NCI-H82 (cell line): ENCODE data around the gene C2orf81.
"Not testable (repeated sequence)": the region's sequence is repeated elsewhere in the genome, so short reads cannot be mapped to it uniquely, and the experiment has no call there.

Experiments
- DNase-seq: peaks from one replicate; lab custom pipeline; 2025; lab: John Stamatoyannopoulos, UW

C2orf81 gene

DNA sequence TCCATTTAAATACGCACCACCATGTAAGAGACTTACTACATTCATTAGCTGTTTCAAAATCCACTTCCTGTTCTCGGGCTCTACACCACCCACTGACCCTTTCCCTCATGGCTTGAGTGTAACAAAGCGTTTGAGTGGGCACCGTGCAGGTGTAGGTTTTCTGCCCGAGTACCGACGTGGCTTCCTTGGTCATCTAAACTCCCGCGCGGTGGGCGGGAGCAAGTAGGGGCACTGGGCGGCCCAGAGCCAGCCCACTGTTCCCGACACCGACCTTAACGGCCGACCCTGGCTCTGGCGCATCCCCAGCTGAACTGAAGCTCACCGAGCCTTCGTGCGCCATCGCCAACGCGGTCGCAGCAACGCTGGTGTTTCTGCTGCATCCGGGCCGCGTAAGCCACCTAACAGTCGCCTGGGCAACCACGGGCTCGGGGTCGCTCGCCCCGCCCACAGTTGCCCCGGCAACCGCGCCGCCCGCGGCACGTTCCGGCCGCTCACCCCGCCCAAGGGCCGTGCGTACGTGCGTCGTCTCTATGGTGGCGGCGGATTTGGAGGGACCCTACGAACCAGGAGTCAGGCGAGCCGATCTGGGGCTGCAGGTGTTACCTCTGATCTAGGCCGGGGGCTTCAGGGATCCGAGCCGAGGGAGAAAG is at the start of gene C2orf81, which contains the start of gene WDR54:
TSS of gene C2orf81 (minus strand) at position 399 of the 650 bp plus-strand sequence. CDS start at position 340, 59 bp downstream.
TSS of gene WDR54 (plus strand) at position 510 of the 650 bp plus-strand sequence. CDS start 424 bp downstream, outside the sequence.
- peak; percentile 97 for DNase-seq

DNA sequence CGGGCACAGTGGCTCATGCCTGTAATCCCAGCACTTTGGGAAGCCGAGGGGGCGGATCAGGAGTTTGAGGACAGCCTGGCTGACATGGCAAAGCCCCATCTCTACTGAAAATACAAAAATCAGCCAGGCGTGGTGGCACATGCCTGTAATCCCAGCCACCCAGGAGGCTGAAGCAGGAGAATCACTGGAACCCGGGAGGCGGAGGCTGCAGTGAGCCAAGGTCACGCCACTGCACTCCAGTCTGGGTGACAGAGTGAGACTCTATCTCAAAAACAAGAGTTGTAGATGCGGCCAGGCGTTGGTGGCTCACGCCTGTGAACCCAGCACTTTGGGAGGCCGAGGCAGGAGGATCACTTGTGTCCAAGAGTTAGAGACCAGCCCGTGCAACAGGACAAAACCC is 49.3 kb upstream of the C2orf81 start:
- not testable (repeated sequence) for DNase-seq

- no peak for DNase-seq
These were observed 43.0 kb upstream of the C2orf81 start for GRCh38 chr2:74464406-74464805.

GRCh38 chr2:74462786-74463105 is 41.3 kb upstream of the C2orf81 start:
- no peak for DNase-seq

GRCh38 chr2:74462054-74462785 is 40.8 kb upstream of the C2orf81 start:
- no peak for DNase-seq

DNA sequence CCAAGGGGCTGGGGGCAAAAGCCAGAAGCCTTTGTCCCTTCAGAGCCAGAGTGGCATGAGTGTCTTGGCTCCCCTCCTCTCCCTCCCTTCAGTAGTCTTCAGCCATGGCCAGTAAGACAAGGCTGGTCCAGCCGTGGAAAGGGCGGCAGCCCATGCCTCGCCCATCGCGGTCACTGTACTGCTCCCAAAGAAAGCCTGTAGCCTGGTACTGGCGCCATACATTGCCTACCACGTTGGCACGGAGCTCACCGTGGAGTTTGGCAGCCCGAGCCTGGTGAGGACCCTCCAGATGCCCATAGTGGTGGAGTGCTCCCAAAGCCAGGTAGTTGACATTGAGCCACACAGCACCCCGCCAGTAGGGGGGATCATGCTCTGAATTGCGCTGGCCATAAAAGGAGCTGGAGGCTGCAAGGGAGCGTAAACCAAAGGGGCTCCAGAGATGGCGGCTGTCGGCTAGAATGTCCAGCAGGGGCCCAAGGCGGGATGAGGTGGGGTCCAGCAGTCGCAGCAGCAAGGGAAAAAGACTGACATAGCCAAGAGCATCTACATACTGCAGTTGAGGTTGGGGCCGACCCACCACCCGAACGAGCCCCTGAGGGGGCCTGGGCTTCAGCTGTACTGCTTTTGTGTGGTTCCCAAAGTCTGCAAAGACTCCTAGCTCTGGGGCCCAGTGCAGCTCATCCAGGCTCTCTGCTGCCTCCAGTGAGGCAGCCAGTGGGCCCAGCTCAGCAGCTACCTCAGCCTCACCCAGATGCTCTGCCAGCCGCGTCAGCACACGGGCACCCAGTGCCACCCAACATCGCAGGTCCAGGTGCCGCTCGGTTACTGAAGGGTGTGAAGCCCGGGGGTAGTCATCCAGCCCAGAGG is 40.0 kb upstream of the C2orf81 start:
- peak; percentile 47 for DNase-seq

DNA sequence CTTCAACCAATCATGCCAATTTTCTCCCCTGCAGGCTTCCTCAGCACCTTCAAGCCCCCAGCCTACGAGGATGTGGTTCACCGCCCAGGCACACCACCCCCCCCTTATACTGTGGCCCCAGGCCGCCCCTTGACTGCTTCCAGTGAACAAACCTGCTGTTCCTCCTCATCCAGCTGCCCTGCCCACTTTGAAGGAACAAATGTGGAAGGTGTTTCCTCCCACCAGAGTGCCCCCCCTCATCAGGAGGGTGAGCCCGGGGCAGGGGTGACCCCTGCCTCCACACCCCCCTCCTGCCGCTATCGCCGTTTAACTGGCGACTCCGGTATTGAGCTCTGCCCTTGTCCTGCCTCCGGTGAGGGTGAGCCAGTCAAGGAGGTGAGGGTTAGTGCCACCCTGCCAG is 38.8 kb upstream of the C2orf81 start:
- DNase-seq: not testable (repeated sequence)

DNA sequence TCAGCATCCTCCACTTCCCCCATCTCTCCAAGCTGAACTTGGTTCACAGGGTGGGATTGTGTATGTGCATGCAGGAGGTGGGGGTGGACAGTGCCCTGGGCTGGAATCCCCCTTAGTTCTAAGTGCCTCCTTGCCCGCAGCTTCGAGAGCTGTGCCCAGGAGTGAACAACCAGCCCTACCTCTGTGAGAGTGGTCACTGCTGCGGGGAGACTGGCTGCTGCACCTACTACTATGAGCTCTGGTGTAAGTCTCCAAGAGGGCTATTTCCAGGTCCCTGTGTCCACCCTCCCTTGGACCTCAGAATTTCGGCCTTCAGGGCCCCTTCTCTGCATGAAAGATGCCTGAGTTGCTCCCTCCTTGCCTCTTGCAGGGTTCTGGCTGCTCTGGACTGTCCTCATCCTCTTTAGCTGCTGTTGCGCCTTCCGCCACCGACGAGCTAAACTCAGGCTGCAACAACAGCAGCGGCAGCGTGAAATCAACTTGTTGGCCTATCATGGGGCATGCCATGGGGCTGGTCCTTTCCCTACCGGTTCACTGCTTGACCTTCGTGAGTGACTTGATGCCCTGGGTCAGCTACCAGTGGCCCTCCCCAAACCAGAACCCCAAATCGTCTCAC is 38.2 kb upstream of the C2orf81 start:
- not testable (repeated sequence) for DNase-seq

DNA sequence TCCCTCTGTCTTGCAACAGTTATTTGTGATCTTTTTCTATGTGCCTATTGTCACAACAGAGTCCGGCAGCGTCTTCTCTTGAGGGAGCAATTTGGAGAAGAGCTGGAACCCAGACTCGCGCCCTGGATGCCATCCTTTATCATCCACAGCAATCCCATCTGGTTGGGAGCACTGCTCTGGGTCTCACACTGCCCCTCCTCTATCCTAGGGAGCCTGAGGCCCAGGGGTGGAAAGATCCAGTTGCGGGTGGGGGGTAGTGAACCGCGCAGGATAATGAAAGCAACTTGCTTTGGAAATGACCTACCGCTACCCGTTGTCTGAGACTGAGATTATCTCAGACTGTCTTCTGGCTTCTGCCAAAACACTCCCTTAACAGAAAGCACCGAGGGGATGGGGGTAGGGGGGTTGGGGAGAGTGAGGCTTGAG is 37.5 kb upstream of the C2orf81 start:
- no peak for DNase-seq

DNA sequence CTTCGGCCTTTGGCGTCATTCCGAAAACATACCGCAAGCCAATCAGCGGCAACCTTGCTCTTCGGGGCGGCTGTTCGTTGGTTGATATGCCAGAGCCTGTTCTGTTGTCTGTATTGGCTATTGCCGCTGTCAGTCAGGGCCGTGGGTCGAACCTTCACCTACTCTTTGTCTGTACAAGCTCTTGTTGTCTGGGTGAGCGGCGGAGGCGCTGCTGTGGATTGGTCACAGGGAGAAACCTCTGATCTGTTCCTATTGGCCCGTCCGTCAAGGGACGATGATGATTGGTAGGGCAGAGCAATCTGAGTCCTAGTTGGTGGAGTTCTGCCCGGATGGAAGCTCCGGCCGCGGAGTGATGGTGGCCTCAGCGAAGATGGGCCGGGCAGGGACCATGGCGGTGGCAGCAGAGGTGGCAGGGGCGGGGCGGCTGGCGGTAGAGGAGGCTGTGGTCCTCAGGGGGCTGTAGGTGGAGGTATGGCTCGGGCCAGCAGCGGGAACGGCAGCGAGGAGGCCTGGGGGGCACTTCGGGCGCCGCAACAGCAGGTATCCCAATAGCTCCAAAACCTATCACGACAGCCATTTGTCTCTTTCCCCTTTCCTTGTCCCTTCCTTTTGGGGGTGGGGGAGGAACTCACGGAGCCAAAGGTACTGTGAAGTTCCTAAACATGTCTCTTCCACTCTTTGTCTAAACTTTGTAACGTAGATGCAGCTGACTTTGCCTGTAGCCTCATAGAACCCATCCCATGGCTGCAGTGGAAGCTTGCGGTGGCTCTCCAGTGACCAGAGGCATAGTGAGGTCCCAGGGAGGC is 36.9 kb upstream of the C2orf81 start, which contains the start of gene WBP1:
TSS of gene WBP1 (plus strand) at position 307 of the 806 bp plus-strand sequence. CDS start at position 472, 165 bp downstream.
- peak; percentile 100 for DNase-seq

DNA sequence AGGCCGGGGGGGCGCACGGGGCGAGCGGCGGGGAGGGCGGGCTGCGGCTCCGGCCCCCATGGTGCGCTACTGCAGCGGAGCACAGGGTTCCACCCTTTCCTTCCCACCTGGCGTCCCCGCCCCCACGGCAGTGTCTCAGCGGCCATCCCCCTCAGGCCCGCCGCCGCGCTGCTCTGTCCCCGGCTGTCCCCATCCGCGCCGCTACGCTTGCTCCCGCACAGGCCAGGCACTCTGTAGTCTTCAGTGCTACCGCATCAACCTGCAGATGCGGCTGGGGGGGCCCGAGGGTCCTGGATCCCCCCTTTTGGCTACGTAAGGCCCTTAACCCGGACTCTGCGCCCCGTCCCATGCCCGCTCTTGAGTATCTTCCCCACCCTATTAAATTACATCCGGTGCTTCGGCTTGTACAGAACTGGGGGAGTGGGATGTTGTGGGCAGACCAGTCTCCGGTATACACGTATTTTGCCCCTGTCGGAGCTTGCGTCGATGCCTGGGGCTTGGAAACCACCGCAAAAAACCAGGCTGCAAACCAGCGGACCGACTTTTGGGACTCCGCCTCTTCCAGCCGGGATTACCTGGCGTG is 36.2 kb upstream of the C2orf81 start:
- peak; percentile 89 for DNase-seq

DNA sequence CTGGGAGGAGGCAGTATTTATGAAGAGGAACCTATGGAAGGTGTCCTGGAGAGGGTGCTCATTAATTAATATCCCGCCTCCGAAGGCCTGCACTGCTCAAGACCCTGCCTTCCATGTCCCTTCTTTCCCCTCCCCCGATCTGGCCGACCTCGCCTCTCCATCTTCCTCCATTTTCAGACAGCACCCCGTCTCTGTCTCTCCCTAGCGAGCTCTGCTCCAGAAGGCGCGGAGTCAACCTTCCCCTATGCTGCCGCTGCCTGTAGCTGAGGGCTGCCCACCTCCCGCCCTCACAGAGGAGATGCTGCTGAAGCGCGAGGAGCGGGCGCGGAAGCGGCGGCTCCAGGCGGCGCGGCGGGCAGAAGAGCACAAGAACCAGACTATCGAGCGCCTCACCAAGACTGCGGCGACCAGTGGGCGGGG is 35.7 kb upstream of the C2orf81 start:
- DNase-seq: no peak

DNA sequence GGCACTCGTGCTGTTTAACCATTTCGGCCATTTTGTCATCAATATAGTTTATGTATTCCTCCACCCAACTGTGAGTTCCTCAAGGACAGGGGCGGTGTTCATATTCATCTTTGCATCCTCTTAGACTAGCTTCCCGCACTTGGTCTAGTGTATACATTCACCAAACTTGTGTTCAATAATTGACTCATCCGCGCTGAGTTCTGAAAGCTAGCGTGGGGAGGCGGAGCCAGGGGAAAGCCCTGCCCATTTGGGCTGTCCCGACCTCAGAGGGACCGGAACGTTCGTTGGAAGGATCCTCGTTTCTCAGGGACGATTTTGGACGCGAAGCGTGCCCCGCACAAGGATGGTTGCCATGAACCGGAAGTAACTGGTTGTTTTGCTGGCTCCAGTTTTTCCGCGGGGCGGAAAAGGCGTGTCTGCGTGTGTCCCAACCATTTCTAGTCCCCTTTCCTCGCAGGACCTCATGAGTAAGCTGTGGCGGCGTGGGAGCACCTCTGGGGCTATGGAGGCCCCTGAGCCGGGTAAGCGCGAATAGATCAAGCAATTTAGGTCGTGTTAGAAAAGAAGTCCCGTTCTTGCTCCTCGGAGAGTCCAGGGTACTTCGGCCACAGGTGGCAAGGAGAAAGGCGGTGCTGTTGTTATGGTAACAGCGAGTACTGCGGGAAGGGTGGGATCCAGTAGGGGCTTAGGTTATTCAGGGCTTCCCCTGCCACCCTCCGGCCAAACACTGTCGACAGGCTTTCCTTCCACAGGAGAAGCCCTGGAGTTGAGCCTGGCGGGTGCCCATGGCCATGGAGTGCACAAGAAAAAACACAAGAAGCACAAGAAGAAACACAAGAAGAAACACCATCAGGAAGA is 33.5 kb upstream of the C2orf81 start, which contains the start of gene INO80B:
TSS of gene INO80B (plus strand) at position 434 of the 858 bp plus-strand sequence. CDS start at position 464, 30 bp downstream.
- peak; percentile 98 for DNase-seq

DNA sequence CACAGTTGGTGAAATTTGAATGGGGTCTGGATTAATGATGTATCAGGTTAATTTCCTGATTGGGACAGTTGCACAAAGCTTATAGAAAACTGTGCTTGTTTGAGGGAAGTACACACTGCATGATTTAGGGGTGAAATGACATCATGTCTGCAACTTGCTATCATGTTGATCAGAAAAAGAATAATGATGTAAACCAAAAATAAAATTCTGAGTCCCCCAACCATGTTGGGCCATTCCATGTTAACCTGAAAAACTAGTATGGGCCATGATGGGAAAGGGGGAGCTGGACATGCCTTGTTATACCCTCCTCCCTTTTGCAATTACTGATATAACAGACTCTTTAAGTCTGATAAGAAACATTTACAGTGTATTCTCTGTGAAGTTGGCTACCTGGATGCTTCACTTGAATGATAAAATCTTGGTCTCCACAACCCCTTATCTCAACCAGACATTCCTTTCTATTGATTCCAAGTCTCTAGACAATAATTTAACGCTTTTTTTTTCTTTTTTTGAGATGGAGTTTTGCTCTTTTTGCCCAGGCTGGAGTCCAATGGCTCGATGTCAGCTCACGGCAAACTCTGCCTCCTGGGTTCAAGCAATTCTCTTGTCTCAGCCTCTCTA is 29.3 kb upstream of the C2orf81 start:
- DNase-seq: no peak

DNA sequence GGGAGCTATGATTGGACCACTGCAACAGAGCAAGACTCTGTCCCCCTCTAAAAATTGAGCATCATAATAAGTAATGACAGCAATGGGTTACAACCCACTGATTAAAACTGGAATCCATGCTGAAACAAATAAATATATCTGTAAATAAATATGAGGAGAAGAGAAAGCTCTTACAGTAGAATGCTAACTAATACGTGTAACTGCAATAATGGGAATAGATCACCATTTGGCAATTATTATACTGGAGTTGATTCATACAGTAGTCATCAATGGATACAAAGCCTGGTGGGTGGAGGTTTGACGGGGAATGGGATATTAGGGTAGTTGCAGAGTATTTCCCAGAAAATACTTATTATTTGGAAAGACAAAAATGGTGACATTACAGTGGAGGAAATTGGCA is 27.4 kb upstream of the C2orf81 start:
- no peak for DNase-seq

DNA sequence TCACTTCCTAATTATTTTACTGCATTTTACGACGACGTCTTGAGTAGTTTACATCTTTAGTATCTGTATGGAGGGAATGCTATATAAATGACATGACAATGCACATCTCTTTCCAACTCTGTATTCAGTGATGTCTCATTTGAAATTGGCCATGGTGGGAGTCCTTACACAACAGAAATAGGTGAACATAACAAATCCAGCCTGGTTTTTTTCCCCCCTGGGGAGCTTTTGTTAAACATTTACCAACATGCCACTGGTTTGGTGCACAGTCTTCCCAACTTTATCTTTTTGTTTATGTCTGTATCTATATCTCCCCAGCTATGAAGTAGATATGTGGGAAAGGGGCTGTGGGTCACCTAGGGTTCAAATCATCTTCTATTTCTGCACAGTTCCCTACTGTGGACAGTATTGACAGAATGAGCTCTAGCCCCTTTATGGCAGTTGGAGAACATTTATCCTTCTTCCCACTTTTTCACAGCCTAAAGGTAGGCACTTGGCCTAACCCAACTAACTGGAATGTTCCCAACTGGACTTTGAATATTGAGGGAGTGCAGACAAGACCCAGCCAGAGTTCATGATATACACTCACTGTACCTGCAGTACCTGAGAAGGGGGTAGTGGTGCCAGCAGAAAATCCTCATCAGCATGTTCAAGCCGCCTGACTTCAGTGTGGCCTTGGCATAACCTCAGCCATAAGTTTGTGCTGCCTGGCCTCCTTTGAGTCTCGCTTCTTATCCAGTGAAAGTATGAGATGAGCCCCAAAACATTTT is 26.0 kb upstream of the C2orf81 start:
- DNase-seq: no peak

GRCh38 chr2:74444498-74445318 is 23.3 kb upstream of the C2orf81 start:
- DNase-seq: no peak
